Left ventricle myocardium inferior (tissue), 1 donor: ENCODE measurements around the gene MFAP1. TPM values are rescaled to one million over a fixed set of nuclear protein-coding genes. Genes with fewer than 3 reads are reported as not detected.
"Not testable (repeated sequence)": the region's sequence is repeated elsewhere in the genome, so short reads cannot be mapped to it uniquely, and the experiment has no call there.

Experiments
- DNase-seq: peaks from one replicate; pipeline ENCODE4 v3.0.0-alpha.2; 2020
- H3K27ac ChIP-seq: fragments of 200-600 bp; replicated peaks from 2 replicates; pipeline ENCODE4 v1.8.0; 2021
- H3K27me3 ChIP-seq: fragments of 200-600 bp; 2 replicates; pipeline ENCODE4 v1.8.0; 2021; ENCODE audit warnings: low read depth
- H3K36me3 ChIP-seq: fragments of 200-600 bp; 2 replicates; pipeline ENCODE4 v1.8.0; 2021
- H3K4me1 ChIP-seq: fragments of 200-600 bp; 2 replicates; pipeline ENCODE4 v1.8.0; 2021
- H3K4me3 ChIP-seq: fragments of 200-600 bp; 2 replicates; pipeline ENCODE4 v1.8.0; 2021; ENCODE audit warnings: mild to moderate bottlenecking, moderate library complexity
- H3K9me3 ChIP-seq: fragments of 200-600 bp; replicated peaks from 2 replicates; pipeline ENCODE4 v1.8.0; 2021
- intact Hi-C: fragments of 100-400 bp; cut with micrococcal nuclease; formaldehyde crosslinking; loops from one replicate; pipeline ENCODE4 v1.11.0; 2022
- total RNA-seq: library from RNA; stranded (reverse); fragmentation: NEBNext Ultra II Directional; extraction: Animal tissue kit (Norgen Biotek cat#: 25700); gene quantifications from one replicate; pipeline ENCODE4 v1.2.1, GENCODE V29; 2021
- TF ChIP-seq, protein P1 (sequence below): fragments of 200-600 bp; IDR thresholded peaks from 2 replicates; pipeline ENCODE4 v1.8.0; 2021; ENCODE audit warnings: antibody characterized with exemption, mild to moderate bottlenecking, borderline replicate concordance
- donor health status: DM: no; HTN: yes; CAD: no; lungs with severe emphysema.

The MFAP1 gene
- total RNA-seq, 1 donor from 2014 or later = 20.4 TPM

DNA sequence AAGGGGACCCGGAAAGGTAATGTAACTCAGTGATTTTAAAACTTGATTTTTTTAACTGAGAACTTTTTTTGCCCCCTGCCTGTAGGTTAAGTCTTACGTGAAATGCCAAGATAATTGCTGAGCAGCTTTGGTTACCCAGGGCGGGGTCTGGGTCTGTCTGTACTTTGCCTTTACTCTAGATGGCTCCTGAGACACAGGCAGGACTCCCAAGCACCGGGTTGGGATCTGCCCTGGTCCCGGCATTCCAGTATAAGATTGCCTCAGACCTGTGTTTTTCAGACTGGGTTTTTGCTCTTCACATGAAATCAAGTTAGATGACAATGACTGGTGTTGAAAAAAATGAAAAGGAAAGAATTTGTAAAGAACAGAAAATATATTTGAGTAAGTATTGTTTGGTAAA lies 42.6 kb upstream of the MFAP1 start:
- Histone ChIP-seq H3K9me3 (no peaks in the 10 kb centered on the region), H3K4me3 (no peak overlapping the region), H3K27me3 (no peaks in the 10 kb centered on the region), H3K36me3 (peaks cover 40% of the 10 kb centered on the region), H3K4me1 (peaks cover 10% of the 10 kb centered on the region), H3K27ac (no peak overlapping the region)
- intact Hi-C loops = no loop called here
- TF ChIP-seq, protein P1, sequence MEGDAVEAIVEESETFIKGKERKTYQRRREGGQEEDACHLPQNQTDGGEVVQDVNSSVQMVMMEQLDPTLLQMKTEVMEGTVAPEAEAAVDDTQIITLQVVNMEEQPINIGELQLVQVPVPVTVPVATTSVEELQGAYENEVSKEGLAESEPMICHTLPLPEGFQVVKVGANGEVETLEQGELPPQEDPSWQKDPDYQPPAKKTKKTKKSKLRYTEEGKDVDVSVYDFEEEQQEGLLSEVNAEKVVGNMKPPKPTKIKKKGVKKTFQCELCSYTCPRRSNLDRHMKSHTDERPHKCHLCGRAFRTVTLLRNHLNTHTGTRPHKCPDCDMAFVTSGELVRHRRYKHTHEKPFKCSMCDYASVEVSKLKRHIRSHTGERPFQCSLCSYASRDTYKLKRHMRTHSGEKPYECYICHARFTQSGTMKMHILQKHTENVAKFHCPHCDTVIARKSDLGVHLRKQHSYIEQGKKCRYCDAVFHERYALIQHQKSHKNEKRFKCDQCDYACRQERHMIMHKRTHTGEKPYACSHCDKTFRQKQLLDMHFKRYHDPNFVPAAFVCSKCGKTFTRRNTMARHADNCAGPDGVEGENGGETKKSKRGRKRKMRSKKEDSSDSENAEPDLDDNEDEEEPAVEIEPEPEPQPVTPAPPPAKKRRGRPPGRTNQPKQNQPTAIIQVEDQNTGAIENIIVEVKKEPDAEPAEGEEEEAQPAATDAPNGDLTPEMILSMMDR = no peak
- no peak for DNase-seq

DNA sequence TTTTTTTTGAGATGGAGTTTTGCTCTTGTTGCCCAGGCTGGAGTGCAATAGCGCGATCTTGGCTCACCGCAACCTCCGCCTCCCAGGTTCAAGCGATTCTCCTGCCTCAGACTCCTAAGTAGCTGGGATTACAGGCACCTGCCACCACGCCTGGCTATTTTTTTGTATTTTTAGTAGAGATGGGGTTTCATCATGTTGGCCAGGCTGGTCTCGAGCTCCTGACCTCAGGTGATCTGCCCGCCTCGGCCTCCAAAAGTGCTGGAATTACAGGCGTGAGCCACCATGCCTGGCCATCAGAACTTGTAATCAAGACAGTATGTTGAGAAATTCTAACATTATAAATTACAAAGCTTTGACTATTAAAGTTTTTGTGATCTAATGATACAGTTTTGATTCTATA lies 42.1 kb upstream of the MFAP1 start:
- H3K9me3 ChIP-seq, H3K27ac ChIP-seq, H3K4me3 ChIP-seq, intact Hi-C loops, DNase-seq, H3K27me3 ChIP-seq, H3K4me1 ChIP-seq: not testable (repeated sequence)
- H3K36me3 ChIP-seq = peaks cover 36% of the 10 kb centered on the region

DNA sequence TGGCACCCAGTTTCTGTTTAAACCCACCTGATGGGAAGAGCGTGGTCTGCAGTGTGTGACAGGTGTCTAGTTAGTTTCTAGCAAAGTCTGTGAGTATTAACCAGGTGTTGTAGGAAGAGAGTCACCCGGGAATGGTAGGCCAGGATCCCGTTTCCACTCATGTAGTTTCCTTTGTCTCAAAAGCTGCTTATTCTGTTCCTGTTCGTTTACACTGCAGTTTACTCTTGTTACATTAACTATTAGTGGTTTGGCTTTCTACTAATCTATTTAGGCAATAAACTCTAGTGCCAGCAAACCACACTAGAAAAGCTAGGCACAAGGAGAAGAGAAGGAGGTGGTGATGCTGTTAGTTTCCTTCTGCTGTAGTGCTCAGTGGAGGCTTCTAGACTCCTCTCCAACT lies 35.1 kb upstream of the MFAP1 start:
- intact Hi-C loops = no loop called here
- TF ChIP-seq, protein P1 = no peak
- Histone ChIP-seq H3K27me3 (no peaks in the 10 kb centered on the region), H3K27ac (no peak overlapping the region), H3K36me3 (peaks cover 13% of the 10 kb centered on the region), H3K4me3 (no peak overlapping the region), H3K4me1 (no peaks in the 10 kb centered on the region), H3K9me3 (no peaks in the 10 kb centered on the region)
- no peak for DNase-seq

DNA sequence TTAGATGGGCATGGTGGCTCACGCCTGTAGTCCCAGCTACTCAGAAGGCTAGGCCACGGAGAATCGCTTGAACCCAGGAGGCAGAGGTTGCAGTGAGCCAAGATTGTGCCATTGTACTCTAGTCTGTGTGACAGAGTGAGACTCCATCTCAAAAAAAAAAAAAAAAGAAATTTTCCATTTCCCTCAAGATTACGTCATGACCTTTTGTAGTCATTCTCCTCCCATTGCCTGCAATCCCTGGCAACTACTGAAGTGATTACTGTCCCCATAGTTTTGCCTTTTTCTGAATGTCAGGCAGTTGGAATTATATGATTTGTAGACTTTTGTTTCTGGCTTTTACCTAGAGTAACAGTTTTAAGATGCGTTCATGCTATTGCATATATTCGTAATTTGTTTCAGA lies 30.3 kb upstream of the MFAP1 start:
- Histone ChIP-seq H3K4me3 (no peak overlapping the region), H3K27ac (no peak overlapping the region), H3K27me3 (no peaks in the 10 kb centered on the region), H3K36me3 (peaks cover 45% of the 10 kb centered on the region), H3K4me1 (no peaks in the 10 kb centered on the region), H3K9me3 (no peaks in the 10 kb centered on the region)
- TF ChIP-seq, protein P1 = no peak
- no peak for DNase-seq
- intact Hi-C loops = no loop called here

DNA sequence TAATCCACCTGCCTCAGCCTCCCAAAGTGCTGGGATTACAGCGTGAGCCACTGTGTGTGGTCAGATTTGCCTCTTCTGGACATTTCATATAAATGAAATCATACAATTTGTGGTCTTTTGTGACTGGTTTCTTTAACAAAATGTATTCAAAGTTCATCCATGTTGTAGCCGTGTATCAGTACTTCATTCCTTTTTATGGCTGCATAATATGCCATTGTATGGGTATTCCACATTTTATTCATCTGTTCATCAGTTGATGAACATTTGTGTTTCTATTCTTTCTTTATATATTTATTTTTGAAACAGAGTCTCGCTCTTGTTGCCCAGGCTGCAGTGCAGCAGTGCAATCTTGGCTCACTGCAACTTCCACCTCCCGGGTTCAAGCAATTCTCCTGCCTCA lies 28.1 kb upstream of the MFAP1 start:
- H3K9me3 ChIP-seq = no peaks in the 10 kb centered on the region
- H3K4me3 ChIP-seq = no peak overlapping the region
- intact Hi-C loops = no loop called here
- DNase-seq = no peak
- H3K36me3 ChIP-seq = peaks cover 36% of the 10 kb centered on the region
- H3K27ac ChIP-seq = no peak overlapping the region
- no peaks in the 10 kb centered on the region for H3K4me1 ChIP-seq
- no peaks in the 10 kb centered on the region for H3K27me3 ChIP-seq
- TF ChIP-seq, protein P1 = no peak

- Histone ChIP-seq H3K4me1 (no peaks in the 10 kb centered on the region), H3K27me3 (no peaks in the 10 kb centered on the region), H3K27ac (no peak overlapping the region), H3K4me3 (no peak overlapping the region), H3K36me3 (peaks cover 32% of the 10 kb centered on the region), H3K9me3 (no peaks in the 10 kb centered on the region)
- intact Hi-C loops = no loop called here
- no peak for DNase-seq
- TF ChIP-seq, protein P1 = no peak
Measured at GRCh38 chr15:43851251-43851650, 26.8 kb upstream of the MFAP1 start.
